Bone marrow (tissue), 2 donors: ENCODE results near the gene DACT2.
"Not testable (repeated sequence)": the region's sequence is repeated elsewhere in the genome, so short reads cannot be mapped to it uniquely, and the experiment has no call there.

Experiments used
- DNase-seq, 2 donors: peaks; one replicate each; lab custom pipeline; 2025; lab: John Stamatoyannopoulos, UW

The DACT2 gene, protein sequence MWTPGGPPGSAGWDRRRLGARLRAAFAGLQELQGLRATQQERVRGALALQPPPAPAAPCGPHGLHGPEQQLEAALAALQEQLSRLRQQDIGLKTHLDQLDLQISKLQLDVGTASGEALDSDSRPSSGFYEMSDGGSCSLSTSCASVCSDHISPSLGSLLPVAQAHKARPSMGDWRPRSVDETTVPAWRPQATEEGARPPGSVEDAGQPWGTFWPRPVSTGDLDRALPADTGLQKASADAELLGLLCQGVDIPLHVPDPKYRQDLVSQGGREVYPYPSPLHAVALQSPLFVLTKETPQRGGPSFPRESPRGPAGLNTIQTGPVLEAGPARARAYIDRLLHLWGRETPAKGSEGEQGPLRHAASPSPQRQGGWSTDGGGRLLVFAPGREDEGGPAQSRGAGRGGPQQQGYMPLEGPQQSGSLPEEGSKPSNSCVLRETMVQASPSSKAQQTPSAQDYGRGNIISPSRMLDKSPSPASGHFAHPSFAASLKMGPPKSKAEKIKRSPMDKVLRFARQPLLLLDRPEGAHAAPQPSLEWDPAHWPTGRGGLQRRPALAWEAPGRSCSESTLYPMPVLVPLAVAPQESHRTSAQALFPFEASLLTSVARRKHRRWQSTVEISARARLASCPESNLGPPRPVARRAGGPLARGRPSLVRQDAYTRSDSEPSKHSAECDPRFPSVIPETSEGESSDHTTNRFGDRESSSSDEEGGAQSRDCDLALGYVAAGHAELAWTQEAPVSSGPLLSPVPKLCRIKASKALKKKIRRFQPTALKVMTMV

GRCh38 chr6:168319279-168320111 is at the start of gene DACT2:
DACT2 (minus strand) TSS chr6:168319777; CDS start chr6:168319633, 144 bp downstream.
- no peak for DNase-seq

DNA sequence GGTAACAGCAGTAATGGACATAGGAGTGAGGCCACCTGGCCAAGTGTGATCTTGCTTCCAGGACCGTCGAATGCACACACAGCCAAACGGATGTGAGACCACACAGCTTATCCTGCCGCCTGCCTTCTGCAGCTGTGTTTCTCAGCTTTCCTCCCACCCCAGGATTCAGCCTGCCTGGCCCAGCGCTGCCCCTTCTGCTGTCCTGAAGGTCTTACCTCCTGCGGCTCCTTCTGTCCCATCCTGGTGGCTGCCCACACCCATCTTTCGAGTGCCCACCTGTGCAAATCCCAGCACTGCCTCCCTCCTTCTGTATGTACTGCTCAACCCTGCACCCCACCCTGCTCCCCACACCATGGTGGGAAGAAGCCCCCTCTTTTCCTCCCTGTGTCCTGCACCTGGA is 49.4 kb upstream of the DACT2 start:
- no peak for DNase-seq

GRCh38 chr6:168368066-168368820 is 48.7 kb upstream of the DACT2 start:
- DNase-seq, result no peak

GRCh38 chr6:168367285-168367751 is 47.7 kb upstream of the DACT2 start:
- DNase-seq, result no peak

DNA sequence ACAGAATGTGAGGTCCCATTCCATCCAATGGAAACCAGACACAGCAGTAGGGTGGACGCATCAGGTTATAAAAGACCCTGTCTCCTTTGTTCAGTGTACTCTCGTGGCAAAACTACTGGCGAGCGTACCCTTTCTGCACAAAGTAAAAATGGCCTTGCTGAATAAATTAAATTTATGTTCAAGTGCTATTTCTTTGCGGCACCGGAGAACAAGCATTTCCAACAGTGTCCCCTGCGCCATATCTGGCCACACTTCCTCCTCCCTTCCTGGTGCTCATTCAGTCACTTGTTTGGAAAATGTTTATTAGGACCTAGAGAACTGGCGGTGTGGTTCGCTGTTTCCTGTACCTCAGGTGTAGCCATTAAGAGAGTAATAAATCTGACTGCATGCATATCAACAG is 46.9 kb upstream of the DACT2 start:
- no peak for DNase-seq

DNA sequence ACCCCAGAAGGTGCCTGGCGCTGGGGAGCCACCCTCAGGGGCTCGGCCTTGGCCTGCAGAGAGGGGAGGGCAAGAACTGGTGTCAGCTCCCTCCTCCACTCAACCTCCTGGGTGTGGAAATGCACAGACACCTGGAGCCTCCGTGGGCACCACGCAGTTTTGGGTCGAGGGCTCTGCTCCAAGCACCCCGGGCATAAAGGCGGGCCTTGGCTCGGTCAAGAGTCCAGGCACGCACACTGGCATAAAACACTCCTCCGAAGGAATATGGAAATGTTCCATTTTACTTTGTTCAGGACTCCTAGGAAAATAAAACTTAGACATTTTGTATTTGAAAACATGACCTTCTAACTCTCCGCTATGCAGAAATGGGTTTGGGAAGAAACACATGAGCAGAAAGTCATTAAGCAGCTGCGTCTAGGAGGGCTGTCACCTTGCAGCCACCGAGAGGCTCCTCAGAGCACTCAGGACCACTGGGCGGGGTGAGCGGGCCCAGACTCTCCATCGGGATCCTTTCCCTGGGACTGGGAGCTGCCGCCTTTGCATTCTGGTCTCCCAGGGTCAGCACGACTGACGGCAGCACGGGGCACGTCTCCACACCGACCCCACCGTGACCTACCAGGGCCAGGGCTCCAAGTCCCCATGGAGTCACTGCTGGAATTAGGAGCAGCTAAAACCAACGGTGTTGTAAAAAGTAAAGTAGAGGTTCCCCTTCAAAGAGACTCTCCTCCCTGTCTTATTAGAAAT is 46.0 kb upstream of the DACT2 start:
- DNase-seq, result no peak

DNA sequence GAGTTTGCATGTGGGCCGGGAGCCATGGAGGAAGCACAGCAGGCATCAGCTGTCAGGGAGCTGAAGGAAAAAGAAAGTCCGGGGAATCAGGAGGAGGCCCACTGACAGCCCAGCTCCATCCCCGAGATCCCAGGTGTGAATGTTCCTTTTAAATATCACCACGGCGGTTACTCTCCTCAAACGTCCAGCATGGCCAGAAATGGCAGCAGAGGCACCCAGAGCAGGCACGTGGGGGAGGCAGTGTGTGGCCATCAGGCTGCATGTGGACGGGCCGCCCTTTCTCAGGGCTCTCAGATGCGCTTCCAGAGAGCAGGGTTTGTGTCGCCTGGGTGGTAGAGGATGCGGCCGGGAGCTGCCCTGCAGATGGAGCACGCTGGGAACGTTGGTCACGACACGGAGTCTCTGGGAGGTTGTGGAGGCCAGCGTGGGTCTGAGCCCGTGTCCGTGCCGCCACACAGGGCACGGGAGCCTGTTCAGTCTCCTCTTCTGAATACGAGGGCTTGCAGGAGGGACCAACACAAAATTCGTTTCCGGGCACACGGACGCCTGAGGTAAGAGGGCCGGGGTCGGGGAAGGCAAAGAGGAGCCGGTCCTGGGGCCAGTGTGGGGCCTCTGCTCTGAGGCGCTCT is 45.3 kb upstream of the DACT2 start:
- no peak for DNase-seq

DNA sequence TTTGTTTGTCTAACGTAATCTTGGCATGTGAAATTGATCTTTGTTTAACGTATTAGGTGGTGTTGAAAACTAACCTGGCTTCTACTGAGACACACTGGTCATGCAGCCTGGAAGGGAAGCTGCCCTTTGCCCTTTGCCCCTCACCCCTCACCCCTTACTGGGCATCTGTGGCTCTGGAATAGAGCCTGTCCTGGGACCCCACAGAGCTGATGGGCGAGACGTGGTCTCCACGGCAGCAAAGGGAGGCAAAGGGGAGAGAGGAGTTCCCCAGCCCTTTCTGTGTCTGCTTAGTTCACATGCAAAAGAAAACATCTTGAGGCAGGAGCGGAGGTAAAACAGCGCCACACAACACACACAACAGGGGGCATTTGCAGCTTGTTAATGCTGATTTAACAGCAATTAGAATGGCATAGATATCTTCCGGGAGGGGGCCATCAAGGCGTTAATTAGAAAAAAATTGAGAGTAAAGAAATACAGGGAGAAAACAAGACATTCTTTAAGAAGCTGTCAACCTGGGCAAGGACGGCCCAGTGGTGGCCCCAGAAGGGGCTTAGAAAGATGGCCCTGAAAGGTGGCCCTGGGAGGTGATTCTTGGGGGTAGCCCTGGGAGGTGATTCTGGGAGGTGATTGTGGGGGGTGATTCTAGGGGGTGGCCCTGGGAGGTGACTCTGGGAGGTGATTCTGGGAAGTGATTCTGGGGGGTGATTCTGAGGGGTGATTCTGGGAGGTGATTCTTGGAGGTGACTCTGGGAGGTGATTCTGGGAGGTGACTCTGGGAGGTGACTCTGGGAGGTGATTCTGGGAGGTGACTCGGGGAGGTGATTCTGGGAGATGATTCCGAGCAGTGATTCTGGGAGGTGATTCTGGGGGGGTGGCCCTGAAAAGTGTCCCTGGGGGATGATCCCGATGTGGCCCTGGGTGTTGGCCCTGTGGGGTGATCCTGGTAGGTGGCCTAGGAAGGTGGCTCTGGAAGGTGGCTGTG is 44.5 kb upstream of the DACT2 start:
- DNase-seq, result no peak

DNA sequence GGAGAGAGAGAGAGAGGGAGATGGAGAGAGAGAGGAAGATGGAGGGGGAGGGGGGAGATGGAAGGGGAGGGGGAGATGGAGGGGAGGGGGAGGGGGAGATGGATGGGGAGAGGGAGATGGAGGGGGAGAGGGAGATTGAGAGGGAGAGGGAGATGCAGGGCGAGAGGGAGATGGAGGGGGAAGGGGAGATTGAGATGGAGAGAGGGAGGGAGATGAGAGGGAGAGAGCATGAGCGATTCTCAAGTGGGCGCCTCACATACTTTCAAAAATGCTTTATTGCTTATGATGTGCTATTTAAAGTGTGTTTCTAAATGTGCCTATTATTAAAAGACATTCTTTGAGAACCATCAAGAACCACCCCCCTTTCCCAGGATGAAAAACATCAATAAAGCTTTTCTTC is 43.7 kb upstream of the DACT2 start:
- DNase-seq, result no peak

DNA sequence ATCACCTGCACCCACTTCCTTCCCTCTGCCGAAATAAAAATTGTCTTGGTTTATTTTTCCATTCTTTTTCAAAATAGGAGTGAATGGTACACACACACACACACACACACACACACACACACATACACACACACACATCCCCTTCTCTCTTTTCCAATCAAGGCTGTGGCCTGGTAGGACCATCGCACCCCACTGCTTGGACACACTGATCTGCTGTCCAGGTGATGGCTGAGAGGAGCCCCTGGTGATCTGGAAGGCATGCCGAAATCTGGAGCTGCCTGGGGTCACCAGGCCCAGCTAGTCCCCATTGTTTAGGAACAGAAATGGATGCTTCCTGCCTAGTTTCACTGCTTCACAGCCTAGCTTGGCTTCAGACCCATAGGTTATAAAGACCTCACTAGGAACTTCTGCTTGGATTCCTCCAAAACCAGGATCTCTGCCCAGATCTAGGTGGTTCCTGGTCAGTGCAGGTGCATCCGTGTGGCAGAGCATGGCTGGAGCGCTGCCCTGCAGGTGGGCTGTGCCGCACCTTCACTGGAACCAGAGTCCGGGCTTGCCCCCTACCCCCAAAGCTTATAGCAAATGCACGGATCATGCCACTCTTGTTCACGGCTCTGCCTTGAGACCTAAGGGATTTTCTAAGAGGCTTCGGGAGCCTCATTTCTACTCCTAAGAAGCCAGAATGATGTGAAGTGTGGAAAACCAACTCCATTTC is 42.9 kb upstream of the DACT2 start:
- no peak for DNase-seq

GRCh38 chr6:168361766-168362165 is 42.2 kb upstream of the DACT2 start:
- DNase-seq, result no peak

DNA sequence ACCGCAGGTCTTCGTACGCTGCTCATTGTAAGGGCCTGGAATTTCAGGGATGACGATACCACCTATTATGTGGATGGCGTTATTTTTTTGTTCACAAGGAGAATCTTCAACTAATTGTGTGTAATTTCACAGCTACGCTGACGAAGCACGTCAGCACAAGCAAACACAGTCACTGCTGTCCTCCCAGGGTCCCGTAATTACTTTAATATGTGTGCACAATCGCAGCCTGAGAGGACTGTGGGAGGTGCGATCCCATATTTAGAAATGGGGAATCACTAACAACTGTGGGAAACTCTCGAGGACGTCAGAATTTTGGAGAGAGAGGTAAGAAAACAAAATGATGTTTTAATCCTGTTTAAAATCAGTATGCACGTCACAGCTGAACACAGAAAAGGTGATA is 40.2 kb upstream of the DACT2 start:
- no peak for DNase-seq

GRCh38 chr6:168358842-168359420 is 39.4 kb upstream of the DACT2 start:
- DNase-seq, result no peak

- not testable (repeated sequence) for DNase-seq
These were observed 37.3 kb upstream of the DACT2 start for GRCh38 chr6:168356872-168357271.

DNA sequence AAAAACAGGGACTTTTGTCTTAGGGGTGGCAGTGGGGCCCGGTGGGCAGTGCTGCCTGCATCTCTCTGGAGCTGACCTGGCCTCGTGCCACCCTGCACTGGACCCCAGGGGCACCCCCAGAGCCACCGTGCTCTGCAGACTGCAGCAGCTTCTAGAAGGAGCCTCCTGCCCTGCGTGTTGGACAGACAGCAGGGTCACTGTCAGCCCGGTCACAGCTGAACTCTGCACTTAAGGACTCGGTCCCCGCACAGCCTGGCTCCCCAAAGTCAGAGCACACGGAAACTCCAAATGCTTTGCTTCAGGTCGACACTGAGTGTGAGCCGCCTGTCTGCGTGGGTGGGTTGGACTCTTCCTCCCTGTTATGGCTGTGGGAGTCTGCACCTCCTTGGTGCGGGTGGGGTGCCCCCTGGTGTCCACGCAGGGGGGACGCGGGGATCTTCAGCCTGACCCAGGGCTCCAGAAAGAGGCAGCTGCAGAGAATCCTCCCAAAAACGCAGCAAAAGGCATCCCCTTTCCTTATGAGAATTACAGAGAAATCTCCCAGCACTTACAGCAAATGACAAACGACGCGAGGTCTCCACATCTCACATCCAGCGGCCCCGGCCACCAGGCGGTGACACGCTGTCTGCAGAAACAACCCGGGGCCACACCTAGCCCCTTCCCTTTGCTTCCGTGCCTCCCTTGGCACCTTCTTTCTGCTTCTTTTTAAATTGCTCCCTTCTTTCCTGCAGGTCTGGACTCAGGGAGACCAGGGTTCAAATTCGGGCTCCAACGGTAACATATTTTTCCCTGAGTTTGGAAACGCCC is 36.3 kb upstream of the DACT2 start:
- DNase-seq, result no peak

GRCh38 chr6:168354338-168354737 is 34.8 kb upstream of the DACT2 start:
- DNase-seq, result no peak

GRCh38 chr6:168353041-168353440 is 33.5 kb upstream of the DACT2 start:
- DNase-seq, result no peak
